GM12878 (cell line): ENCODE results near the gene AXIN1.

Experiments
- CBX3 ChIP-seq: fragments of 200-600 bp; sonication (generic); IDR thresholded peaks from 2 replicates; pipeline ENCODE4 v1.6.1; 2016; ENCODE audit warnings: low read depth, borderline replicate concordance
- CREB1 ChIP-seq: IDR thresholded peaks from 2 replicates; pipeline ENCODE4 v1.6.1; 2012; ENCODE audit warnings: low read depth, mild to moderate bottlenecking, inconsistent platforms
- EZH2 ChIP-seq: IDR thresholded peaks from 2 replicates; pipeline ENCODE4 v1.6.1; 2012; ENCODE audit warnings: low read depth, mild to moderate bottlenecking, control low read depth, inconsistent platforms, low read length, borderline replicate concordance; ENCODE audit not compliant: control insufficient read depth
- GABPA ChIP-seq: IDR thresholded peaks from 2 replicates; pipeline ENCODE4 v1.6.1; 2014; ENCODE audit warnings: antibody characterized with exemption, low read depth, mild to moderate bottlenecking, inconsistent platforms
- JUND ChIP-seq: IDR thresholded peaks from 2 replicates; pipeline ENCODE4 v1.6.1; 2012; ENCODE audit warnings: low read depth, mild to moderate bottlenecking, low read length, improper control_type of control experiment, moderate library complexity
- KDM1A ChIP-seq: fragments of 200-600 bp; sonication (generic); IDR thresholded peaks from 2 replicates; pipeline ENCODE4 v1.6.1; 2016; ENCODE audit warnings: borderline replicate concordance
- NRF1 ChIP-seq: conservative IDR thresholded peaks from 2 replicates; pipeline ENCODE4 v1.6.1; 2011; ENCODE audit warnings: mild to moderate bottlenecking, low read depth, low read length, improper control_type of control experiment
- PAX5 ChIP-seq: IDR thresholded peaks from 2 replicates; pipeline ENCODE4 v1.6.1; 2011; ENCODE audit warnings: low read depth, low read length, borderline replicate concordance
- RFX5 ChIP-seq: IDR thresholded peaks from 2 replicates; pipeline ENCODE4 v1.6.1; 2011; ENCODE audit warnings: low read depth, low read length, improper control_type of control experiment
- SP1 ChIP-seq: IDR thresholded peaks from one replicate; pipeline ENCODE4 v1.6.1; 2011; ENCODE audit warnings: low read depth, low read length
- ZSCAN29 ChIP-seq: fragments of 450-650 bp; IDR thresholded peaks from 2 replicates; pipeline ENCODE4 v1.6.1; 2017; ENCODE audit warnings: mild to moderate bottlenecking, moderate library complexity
- ZZZ3 ChIP-seq: IDR thresholded peaks from 2 replicates; pipeline ENCODE4 v1.6.1; 2011; ENCODE audit warnings: low read depth; ENCODE audit not compliant: control insufficient read depth, insufficient read length
- TF ChIP-seq, protein P1 (sequence below): IDR thresholded peaks from 2 replicates; pipeline ENCODE4 v1.6.1; 2012; ENCODE audit warnings: mild to moderate bottlenecking, low read depth, low read length
- TF ChIP-seq, protein P2 (sequence below), 3 experiments: IDR thresholded peaks in 2 of 3; conservative IDR thresholded peaks in 1 of 3; 2 replicates each; pipeline ENCODE4 v1.5.1; 2011; ENCODE audit warnings: low read depth in 3 of 3, low read length in 3 of 3, mild to moderate bottlenecking in 3 of 3, control low read depth in 2 of 3, moderate library complexity in 2 of 3, inconsistent platforms in 1 of 3, mixed read lengths in 1 of 3; ENCODE audit not compliant: control insufficient read depth in 2 of 3, insufficient read depth in 1 of 3; ENCODE audit errors: extremely low read depth in 1 of 3

DNA sequence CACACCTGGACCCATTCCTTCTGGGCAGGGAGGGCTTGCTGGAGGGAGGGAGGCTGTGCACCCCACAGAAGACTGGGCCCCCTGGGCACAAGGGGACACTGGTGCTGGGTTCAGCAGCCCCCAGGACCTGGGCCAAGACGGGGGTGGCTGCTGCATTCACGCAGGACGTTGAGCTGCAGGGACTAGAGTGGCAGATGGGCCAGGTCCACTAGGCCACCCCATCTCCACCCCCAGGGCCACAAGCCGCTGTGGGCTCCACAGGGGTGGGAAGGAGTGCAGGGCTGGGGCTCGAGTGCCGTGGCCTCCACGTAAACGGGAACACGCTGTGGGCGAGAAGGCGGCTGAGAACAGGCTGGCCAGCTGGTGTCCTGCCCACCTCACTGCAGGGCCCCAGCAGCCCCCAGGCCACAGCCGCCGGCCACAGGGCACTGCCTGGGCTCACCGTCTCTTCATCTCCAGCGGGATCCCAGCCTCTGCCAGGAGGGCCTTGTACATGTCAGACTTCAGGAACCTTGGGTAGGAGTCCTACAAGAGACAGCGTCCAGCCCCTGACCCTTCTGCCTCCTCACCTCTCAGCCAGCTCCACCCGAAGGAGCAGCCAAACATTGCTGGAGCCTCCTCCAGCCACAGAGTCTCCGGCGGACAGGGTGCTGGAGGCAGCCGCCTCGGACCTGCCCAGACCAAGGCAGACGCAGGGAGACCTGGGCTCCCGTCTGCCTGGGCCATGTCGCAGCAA, 83.3 kb downstream of the AXIN1 start:
- TF ChIP-seq EZH2 (no peak), PAX5 (no peak), SP1 (no peak), KDM1A (no peak), CBX3 (no peak), CREB1 (no peak), RFX5 (no peak), GABPA (no peak), ZSCAN29 (no peak), JUND (no peak), ZZZ3 (no peak), NRF1 (no peak)
- TF ChIP-seq, protein P1, sequence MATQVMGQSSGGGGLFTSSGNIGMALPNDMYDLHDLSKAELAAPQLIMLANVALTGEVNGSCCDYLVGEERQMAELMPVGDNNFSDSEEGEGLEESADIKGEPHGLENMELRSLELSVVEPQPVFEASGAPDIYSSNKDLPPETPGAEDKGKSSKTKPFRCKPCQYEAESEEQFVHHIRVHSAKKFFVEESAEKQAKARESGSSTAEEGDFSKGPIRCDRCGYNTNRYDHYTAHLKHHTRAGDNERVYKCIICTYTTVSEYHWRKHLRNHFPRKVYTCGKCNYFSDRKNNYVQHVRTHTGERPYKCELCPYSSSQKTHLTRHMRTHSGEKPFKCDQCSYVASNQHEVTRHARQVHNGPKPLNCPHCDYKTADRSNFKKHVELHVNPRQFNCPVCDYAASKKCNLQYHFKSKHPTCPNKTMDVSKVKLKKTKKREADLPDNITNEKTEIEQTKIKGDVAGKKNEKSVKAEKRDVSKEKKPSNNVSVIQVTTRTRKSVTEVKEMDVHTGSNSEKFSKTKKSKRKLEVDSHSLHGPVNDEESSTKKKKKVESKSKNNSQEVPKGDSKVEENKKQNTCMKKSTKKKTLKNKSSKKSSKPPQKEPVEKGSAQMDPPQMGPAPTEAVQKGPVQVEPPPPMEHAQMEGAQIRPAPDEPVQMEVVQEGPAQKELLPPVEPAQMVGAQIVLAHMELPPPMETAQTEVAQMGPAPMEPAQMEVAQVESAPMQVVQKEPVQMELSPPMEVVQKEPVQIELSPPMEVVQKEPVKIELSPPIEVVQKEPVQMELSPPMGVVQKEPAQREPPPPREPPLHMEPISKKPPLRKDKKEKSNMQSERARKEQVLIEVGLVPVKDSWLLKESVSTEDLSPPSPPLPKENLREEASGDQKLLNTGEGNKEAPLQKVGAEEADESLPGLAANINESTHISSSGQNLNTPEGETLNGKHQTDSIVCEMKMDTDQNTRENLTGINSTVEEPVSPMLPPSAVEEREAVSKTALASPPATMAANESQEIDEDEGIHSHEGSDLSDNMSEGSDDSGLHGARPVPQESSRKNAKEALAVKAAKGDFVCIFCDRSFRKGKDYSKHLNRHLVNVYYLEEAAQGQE = no peak
- TF ChIP-seq, protein P2, sequence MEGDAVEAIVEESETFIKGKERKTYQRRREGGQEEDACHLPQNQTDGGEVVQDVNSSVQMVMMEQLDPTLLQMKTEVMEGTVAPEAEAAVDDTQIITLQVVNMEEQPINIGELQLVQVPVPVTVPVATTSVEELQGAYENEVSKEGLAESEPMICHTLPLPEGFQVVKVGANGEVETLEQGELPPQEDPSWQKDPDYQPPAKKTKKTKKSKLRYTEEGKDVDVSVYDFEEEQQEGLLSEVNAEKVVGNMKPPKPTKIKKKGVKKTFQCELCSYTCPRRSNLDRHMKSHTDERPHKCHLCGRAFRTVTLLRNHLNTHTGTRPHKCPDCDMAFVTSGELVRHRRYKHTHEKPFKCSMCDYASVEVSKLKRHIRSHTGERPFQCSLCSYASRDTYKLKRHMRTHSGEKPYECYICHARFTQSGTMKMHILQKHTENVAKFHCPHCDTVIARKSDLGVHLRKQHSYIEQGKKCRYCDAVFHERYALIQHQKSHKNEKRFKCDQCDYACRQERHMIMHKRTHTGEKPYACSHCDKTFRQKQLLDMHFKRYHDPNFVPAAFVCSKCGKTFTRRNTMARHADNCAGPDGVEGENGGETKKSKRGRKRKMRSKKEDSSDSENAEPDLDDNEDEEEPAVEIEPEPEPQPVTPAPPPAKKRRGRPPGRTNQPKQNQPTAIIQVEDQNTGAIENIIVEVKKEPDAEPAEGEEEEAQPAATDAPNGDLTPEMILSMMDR (IDR thresholded peaks at IDR 0.05 in 2 of 3, conservative IDR thresholded peaks at IDR 0.05 in 1 of 3; ENCODE audit: control insufficient read depth in 2 of 3, extremely low read depth in 1 of 3, insufficient read depth in 1 of 3, low read depth in 3 of 3, low read length in 3 of 3) = no peak
